Parathyroid adenoma (tissue), 2 donors: Measurements from ENCODE around the gene AUP1.

Experiments
- H2AFZ ChIP-seq: fragments of 300-600 bp; sonication (generic); one replicate; pipeline ENCODE4 v1.7.0; 2017; ENCODE audit warnings: antibody characterized with exemption, mild to moderate bottlenecking
- H3K27ac ChIP-seq: fragments of 300-600 bp; sonication (generic); one replicate; pipeline ENCODE4 v1.7.0; 2017
- H3K27me3 ChIP-seq: fragments of 300-600 bp; sonication (generic); one replicate; pipeline ENCODE4 v1.7.0; 2017; ENCODE audit warnings: low read length; ENCODE audit not compliant: control insufficient read depth, insufficient read depth
- H3K36me3 ChIP-seq: fragments of 300-600 bp; sonication (generic); one replicate; pipeline ENCODE4 v1.7.0; 2017; ENCODE audit warnings: low read length; ENCODE audit not compliant: control insufficient read depth, insufficient read depth
- H3K4me1 ChIP-seq: fragments of 300-600 bp; sonication (generic); one replicate; pipeline ENCODE4 v1.7.0; 2017; ENCODE audit warnings: control low read depth
- H3K4me2 ChIP-seq: fragments of 300-600 bp; sonication (generic); one replicate; pipeline ENCODE4 v1.7.0; 2017; ENCODE audit warnings: low read length
- H3K4me3 ChIP-seq: fragments of 300-600 bp; sonication (generic); one replicate; pipeline ENCODE4 v1.7.0; 2017; ENCODE audit warnings: low read depth, low read length
- H3K79me2 ChIP-seq: fragments of 300-600 bp; sonication (generic); one replicate; pipeline ENCODE4 v1.7.0; 2017; ENCODE audit warnings: control low read depth
- H3K9ac ChIP-seq: fragments of 300-600 bp; sonication (generic); one replicate; pipeline ENCODE4 v1.7.0; 2017; ENCODE audit warnings: mild to moderate bottlenecking
- H3K9me3 ChIP-seq: fragments of 300-600 bp; sonication (generic); one replicate; pipeline ENCODE4 v1.7.0; 2017; ENCODE audit warnings: low read length; ENCODE audit not compliant: control insufficient read depth
- TF ChIP-seq, protein P1 (sequence below): fragments of 300-600 bp; sonication (generic); IDR thresholded peaks from one replicate; pipeline ENCODE4 v1.7.0; 2017; ENCODE audit warnings: antibody characterized with exemption, mild to moderate bottlenecking
- donor health status: primary hyperparathyroidism.

The AUP1 gene

DNA sequence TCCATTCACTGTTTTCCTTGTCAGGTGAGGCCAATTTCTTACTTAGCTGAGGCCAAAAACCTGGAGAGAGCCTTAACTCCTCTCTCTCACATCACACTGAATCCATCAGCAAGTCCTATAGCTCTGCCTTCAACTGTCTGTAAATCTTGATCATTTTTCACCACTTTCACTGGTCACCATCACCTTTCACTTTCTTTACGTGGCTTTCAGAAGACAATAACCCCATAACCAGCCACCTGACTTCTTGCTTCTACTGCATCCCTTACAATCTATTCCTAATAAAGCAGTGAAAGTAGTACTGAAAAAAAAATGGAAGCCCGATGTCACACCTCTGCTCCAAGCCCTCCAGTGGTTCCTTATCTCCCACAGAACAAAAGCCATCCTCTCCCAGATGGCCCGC is 16.5 kb upstream of the AUP1 start:
- TF ChIP-seq, protein P1, sequence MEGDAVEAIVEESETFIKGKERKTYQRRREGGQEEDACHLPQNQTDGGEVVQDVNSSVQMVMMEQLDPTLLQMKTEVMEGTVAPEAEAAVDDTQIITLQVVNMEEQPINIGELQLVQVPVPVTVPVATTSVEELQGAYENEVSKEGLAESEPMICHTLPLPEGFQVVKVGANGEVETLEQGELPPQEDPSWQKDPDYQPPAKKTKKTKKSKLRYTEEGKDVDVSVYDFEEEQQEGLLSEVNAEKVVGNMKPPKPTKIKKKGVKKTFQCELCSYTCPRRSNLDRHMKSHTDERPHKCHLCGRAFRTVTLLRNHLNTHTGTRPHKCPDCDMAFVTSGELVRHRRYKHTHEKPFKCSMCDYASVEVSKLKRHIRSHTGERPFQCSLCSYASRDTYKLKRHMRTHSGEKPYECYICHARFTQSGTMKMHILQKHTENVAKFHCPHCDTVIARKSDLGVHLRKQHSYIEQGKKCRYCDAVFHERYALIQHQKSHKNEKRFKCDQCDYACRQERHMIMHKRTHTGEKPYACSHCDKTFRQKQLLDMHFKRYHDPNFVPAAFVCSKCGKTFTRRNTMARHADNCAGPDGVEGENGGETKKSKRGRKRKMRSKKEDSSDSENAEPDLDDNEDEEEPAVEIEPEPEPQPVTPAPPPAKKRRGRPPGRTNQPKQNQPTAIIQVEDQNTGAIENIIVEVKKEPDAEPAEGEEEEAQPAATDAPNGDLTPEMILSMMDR = no peak
- Histone ChIP-seq H3K79me2 (no peaks in the 10 kb centered on the region), H3K9me3 (no peaks in the 10 kb centered on the region), H3K9ac (no peak overlapping the region), H3K4me1 (peaks cover 10% of the 10 kb centered on the region), H2AFZ (no peak overlapping the region), H3K4me3 (no peak overlapping the region), H3K4me2 (no peak overlapping the region), H3K36me3 (no peaks in the 10 kb centered on the region), H3K27ac (no peak overlapping the region), H3K27me3 (no peaks in the 10 kb centered on the region)

DNA sequence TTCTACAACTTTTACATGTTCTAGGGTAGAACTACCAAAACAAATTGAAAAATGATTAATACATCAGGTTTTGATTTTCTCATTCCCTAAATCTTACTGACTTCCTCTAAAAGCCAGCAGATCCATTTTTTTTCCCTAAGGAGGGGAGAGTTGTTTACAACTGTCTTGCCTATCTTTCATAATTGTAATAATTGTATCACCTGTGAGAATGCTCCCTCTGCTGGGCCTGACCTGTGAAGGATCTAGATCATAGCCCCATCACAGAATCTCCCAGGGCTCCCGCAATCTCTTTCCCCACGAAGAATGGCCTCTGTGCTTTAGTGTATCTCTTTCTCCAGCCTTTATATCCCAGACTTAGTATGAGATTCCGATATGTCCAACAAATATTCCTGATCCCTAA is 15.1 kb upstream of the AUP1 start:
- no peaks in the 10 kb centered on the region for H3K36me3 ChIP-seq
- H3K4me2 ChIP-seq = no peak overlapping the region
- no peaks in the 10 kb centered on the region for H3K9me3 ChIP-seq
- no peak overlapping the region for H3K9ac ChIP-seq
- peaks cover 4% of the 10 kb centered on the region for H3K4me1 ChIP-seq
- H3K79me2 ChIP-seq = no peaks in the 10 kb centered on the region
- TF ChIP-seq, protein P1 = no peak
- H2AFZ ChIP-seq = no peak overlapping the region
- H3K27me3 ChIP-seq = no peaks in the 10 kb centered on the region
- no peak overlapping the region for H3K4me3 ChIP-seq
- no peak overlapping the region for H3K27ac ChIP-seq

DNA sequence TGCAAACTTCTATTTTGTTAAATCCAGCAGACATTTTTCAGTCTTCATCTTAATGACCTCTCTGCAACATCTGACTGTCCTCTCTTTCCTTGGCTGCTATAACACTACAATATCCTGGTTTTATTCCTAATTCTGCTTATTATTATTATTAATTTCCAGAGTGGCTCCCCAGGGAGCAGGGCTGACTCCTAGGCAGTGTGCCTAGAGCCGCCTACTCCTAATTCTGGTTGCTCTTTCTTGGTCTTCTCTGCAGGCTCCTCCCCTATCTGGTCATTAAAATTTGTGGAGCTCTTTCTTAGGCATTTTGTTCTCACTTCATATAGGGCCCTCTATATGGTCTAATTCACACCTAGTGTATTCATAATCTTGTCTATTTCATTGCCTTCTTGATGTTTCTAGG is 13.5 kb upstream of the AUP1 start:
- H3K27ac ChIP-seq = no peak overlapping the region
- H3K4me1 ChIP-seq = no peaks in the 10 kb centered on the region
- no peaks in the 10 kb centered on the region for H3K79me2 ChIP-seq
- H3K36me3 ChIP-seq = no peaks in the 10 kb centered on the region
- H3K27me3 ChIP-seq = no peaks in the 10 kb centered on the region
- no peak overlapping the region for H3K9ac ChIP-seq
- no peak overlapping the region for H2AFZ ChIP-seq
- no peaks in the 10 kb centered on the region for H3K9me3 ChIP-seq
- no peak overlapping the region for H3K4me3 ChIP-seq
- TF ChIP-seq, protein P1 = no peak
- no peak overlapping the region for H3K4me2 ChIP-seq

DNA sequence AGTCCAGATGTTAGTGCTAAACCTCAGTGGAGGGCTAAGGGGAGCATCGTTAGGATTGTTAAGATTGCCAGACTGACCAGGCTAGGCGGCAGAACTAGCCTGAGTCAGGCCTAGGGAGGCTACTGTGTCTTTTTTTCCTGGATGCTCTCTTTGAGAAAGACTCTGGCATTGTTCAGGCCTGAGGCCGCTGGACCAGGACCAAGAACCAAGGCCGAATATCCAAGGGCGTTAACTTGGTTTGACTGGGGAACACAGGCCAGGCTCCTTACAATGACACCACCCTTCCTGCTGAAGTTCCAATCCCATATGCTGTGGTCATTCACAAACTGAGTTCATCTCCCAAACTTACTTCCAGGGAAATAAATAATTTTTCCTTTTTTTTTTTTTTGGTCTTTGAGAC is 10.8 kb upstream of the AUP1 start:
- H3K4me1 ChIP-seq = no peaks in the 10 kb centered on the region
- TF ChIP-seq, protein P1 = no peak
- no peaks in the 10 kb centered on the region for H3K9me3 ChIP-seq
- no peak overlapping the region for H3K9ac ChIP-seq
- H3K27me3 ChIP-seq = no peaks in the 10 kb centered on the region
- H3K36me3 ChIP-seq = no peaks in the 10 kb centered on the region
- H2AFZ ChIP-seq = no peak overlapping the region
- no peak overlapping the region for H3K27ac ChIP-seq
- no peak overlapping the region for H3K4me2 ChIP-seq
- H3K79me2 ChIP-seq = no peaks in the 10 kb centered on the region
- H3K4me3 ChIP-seq = no peak overlapping the region

DNA sequence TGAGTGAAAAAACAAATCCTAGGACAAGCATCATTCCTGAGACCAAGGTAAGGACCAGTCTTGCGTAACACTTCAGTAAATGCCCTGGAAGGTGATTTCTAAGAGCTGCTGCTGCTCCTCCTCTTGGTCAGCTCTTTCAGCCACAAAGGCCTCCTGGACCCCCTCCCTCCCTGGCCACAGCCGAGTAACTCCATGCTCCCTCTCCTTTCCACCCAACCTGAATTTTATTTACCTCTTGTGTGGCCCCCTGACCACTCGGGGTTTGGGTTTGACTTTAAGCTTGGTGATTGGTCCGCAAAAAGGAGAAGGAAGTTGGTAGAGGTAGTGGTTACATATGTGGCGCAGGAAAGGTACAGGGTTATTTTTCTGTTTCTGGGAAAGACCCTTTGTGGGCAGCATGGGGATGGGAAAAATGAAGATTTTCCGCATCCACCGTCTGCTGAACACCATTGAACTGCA is 9.4 kb upstream of the AUP1 start:
- H3K27ac ChIP-seq = no peak overlapping the region
- no peaks in the 10 kb centered on the region for H3K79me2 ChIP-seq
- H3K4me3 ChIP-seq = no peak overlapping the region
- TF ChIP-seq, protein P1 = no peak
- H3K36me3 ChIP-seq = no peaks in the 10 kb centered on the region
- no peaks in the 10 kb centered on the region for H3K4me1 ChIP-seq
- no peaks in the 10 kb centered on the region for H3K27me3 ChIP-seq
- no peak overlapping the region for H3K9ac ChIP-seq
- H2AFZ ChIP-seq = no peak overlapping the region
- no peak overlapping the region for H3K4me2 ChIP-seq
- no peaks in the 10 kb centered on the region for H3K9me3 ChIP-seq
